Transverse colon (tissue), 4 donors: ENCODE measurements around the gene DCPS. TPM values are rescaled to one million over a fixed set of nuclear protein-coding genes. Genes with fewer than 3 reads are reported as not detected.

Experiments used
- DNase-seq: peaks from one replicate; pipeline ENCODE4 v3.0.0-alpha.2; 2019
- H3K27ac ChIP-seq, 4 donors: fragments of 200-600 bp; sonication (generic); 2 replicates each; pipeline ENCODE4 v1.5.1; 2016 to 2018; ENCODE audit warnings: inconsistent platforms in 4 of 4
- H3K27me3 ChIP-seq: fragments of 200-600 bp; sonication (generic); 2 replicates; pipeline ENCODE4 v1.5.1; 2017; ENCODE audit warnings: inconsistent platforms
- H3K36me3 ChIP-seq, 4 donors: fragments of 200-600 bp; sonication (generic); 2 replicates each; pipeline ENCODE4 v1.5.1; 2017 to 2019; ENCODE audit warnings: inconsistent platforms in 4 of 4
- H3K4me1 ChIP-seq, 4 donors: fragments of 200-600 bp; sonication (generic); 2 replicates each; pipeline ENCODE4 v1.5.1; 2017 to 2020; ENCODE audit warnings: inconsistent platforms in 4 of 4
- H3K4me3 ChIP-seq, 4 donors: fragments of 200-600 bp; sonication (generic); 1 replicate in 1 of 4; 2 replicates in 3 of 4; pipeline versions ENCODE4 v1.5.1 to v1.6.1; 2017 to 2019; ENCODE audit warnings: inconsistent platforms in 4 of 4
- H3K9me3 ChIP-seq, 2 donors: fragments of 200-600 bp; sonication (generic); 2 replicates each; pipeline ENCODE4 v1.5.1; 2017 to 2019; ENCODE audit warnings: inconsistent platforms in 2 of 2
- EP300 ChIP-seq: sonication (generic); formaldehyde crosslinking; IDR thresholded peaks from one replicate; pipeline ENCODE4 v1.6.1; 2017; ENCODE audit warnings: antibody characterized with exemption, low read depth
- POLR2A ChIP-seq: fragments of 450-650 bp; IDR thresholded peaks from one replicate; pipeline ENCODE4 v1.6.1; 2016; ENCODE audit warnings: antibody characterized with exemption, mild to moderate bottlenecking, moderate library complexity
- POLR2AphosphoS5 ChIP-seq, 3 donors: sonication (generic); formaldehyde crosslinking; IDR thresholded peaks; one replicate each; pipeline ENCODE4 v1.6.1; 2016; ENCODE audit warnings: antibody characterized with exemption in 3 of 3
- WGBS, 2 donors: methylation state at CpG; one replicate each; pipeline ENCODE4 v1.1.5; 2018; ENCODE audit warnings: low coverage in 1 of 2; 5-methylcytosine and 5-hydroxymethylcytosine counted together
- in situ Hi-C, 4 donors: fragments of 200-750 bp; cut with MboI; loops; one replicate each; pipeline versions ENCODE4 v1.15.0 to v1.15.1; 2017; ENCODE audit warnings: low sequenced_read_pairs in 3 of 4, low pct_ligation_motif_present in 1 of 4, low pct_unique_long_range_greater_than_20kb in 1 of 4
- intact Hi-C: fragments of 100-400 bp; cut with DNase I; formaldehyde crosslinking; loops from one replicate; pipeline ENCODE4 v1.15.1; 2023; ENCODE audit warnings: low total_unique reads
- total RNA-seq, 4 donors: library from RNA; depleted of rRNA; stranded (reverse); fragments of >200 nt; gene quantifications; one replicate each; pipeline ENCODE4 v1.1.0, GENCODE V29; 2016
- TF ChIP-seq, protein P1 (sequence below), 5 experiments: fragments of 200-600 bp in 3 of 5; fragments of 450-650 bp in 2 of 5; sonication (generic) in 3 of 5; IDR thresholded peaks; 1 replicate in 2 of 5; 2 replicates in 3 of 5; pipeline ENCODE4 v1.5.1; 2016 to 2017; ENCODE audit warnings: antibody characterized with exemption in 5 of 5, inconsistent platforms in 3 of 5, mild to moderate bottlenecking in 2 of 5, moderate library complexity in 1 of 5

Gene DCPS
- total RNA-seq, 4 donors from 2014 or later: 0.40 to 13.7 (median 11.3) TPM

DNA sequence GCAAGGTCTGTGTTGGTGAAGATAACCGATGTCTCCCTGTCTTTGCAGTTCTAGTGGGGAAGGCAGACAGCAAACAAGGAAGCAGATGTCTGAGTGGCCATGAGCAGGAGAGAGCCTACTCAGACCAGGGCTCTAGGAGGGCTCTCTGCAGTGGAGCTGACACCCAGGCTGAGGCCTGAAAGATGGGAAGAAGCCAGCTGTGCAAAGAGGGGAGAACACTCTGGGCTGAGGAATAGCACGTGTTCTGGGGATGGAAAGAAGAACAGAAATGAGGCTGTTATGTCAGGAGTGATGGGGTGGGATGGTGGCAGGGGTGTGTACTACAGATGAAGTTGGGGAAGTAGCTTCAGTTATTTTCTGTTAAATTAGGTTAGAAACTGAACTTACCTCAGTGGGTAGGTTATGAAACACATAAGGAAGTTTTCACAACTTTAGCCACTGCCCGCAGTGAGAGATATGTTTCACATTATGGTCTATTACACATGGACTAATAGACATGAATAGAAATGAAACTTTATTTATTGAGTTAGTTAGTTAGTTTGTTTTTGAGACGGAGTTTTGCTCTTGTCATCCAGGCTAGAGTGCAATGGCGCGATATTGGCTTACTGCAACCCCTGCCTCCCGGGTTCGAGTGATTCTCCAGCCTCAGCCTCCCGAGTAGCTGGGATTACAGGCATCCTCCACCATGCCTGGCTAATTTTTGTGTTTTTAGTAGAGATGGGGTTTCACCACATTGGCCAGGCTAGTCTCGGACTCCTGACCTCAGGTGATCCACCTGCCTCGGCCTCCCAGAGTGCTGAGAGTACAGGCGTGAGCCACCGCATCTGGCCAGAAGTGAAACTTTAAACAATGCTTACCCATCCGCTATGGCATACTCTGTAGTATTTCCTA lies 7.8 kb downstream of the DCPS start:
- Histone ChIP-seq H3K36me3 (no peaks in the 10 kb centered on the region), H3K4me3 (no peak overlapping the region), H3K27ac (peak overlapping the region in 2 of 4 donors; percentile 5 to 9), H3K4me1 (peaks cover 0 to 24% (median 9%) of the 10 kb centered on the region in 4 donors), H3K27me3 (no peaks in the 10 kb centered on the region), H3K9me3 (no peaks in the 10 kb centered on the region)
- in situ Hi-C loops (loop anchor here in 3 of 4 donors (10.0 to 25.0 kb wide), 4 partner anchors 101 to 176 kb away; no protein-coding TSS in a partner anchor), intact Hi-C loops (loop anchor here (2.0 to 10.0 kb wide), 3 partner anchors 45 to 171 kb away; no protein-coding TSS in a partner anchor)
- peak; percentile 22 for DNase-seq
- TF ChIP-seq EP300 (no peak), POLR2AphosphoS5 (IDR thresholded peaks at IDR 0.05) (no peak), POLR2A (no peak)
- TF ChIP-seq, protein P1, sequence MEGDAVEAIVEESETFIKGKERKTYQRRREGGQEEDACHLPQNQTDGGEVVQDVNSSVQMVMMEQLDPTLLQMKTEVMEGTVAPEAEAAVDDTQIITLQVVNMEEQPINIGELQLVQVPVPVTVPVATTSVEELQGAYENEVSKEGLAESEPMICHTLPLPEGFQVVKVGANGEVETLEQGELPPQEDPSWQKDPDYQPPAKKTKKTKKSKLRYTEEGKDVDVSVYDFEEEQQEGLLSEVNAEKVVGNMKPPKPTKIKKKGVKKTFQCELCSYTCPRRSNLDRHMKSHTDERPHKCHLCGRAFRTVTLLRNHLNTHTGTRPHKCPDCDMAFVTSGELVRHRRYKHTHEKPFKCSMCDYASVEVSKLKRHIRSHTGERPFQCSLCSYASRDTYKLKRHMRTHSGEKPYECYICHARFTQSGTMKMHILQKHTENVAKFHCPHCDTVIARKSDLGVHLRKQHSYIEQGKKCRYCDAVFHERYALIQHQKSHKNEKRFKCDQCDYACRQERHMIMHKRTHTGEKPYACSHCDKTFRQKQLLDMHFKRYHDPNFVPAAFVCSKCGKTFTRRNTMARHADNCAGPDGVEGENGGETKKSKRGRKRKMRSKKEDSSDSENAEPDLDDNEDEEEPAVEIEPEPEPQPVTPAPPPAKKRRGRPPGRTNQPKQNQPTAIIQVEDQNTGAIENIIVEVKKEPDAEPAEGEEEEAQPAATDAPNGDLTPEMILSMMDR (IDR thresholded peaks at IDR 0.05): no peak
- 77 to 85% methylated on average over 9 to 14 of the region's 14 CpGs for whole genome bisulfite sequencing, 2 donors

DNA sequence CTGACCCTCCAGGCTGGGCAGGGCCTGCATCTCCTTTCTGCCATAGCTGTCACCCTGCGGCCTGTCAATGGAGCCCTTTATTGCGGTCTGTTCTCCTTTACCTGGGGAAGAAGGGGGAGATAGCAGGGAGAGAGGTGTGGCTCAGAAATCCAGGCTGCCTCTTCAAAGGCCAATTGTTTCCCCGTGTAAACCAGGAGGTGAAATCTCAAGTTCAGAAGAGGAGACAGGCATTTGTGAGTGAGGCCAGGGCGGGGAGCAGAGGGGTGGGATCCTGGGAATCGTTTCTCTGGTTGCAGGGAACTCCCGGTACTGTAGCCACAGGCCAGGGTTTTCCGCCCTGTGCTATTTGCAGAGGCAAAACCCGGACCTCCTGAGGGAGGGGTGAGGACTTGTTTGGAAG lies 9.1 kb downstream of the DCPS start:
- WGBS, 2 donors: 31 to 41% methylated on average over 4 to 8 of the region's 8 CpGs
- H3K36me3 ChIP-seq: no peaks in the 10 kb centered on the region
- H3K27ac ChIP-seq: peak overlapping the region in 2 of 4 donors; percentile 9 to 25
- intact Hi-C loops (loop anchor here (5.0 to 10.0 kb wide), 2 partner anchors 122 to 169 kb away; no protein-coding TSS in a partner anchor), in situ Hi-C loops (loop anchor here in 3 of 4 donors (10.0 to 25.0 kb wide), 4 partner anchors 99 to 174 kb away; no protein-coding TSS in a partner anchor)
- no peaks in the 10 kb centered on the region for H3K9me3 ChIP-seq
- no peak for TF ChIP-seq EP300
- no peak for TF ChIP-seq POLR2A
- TF ChIP-seq, protein P1 (IDR thresholded peaks at IDR 0.05): no peak
- no peak for TF ChIP-seq POLR2AphosphoS5 (IDR thresholded peaks at IDR 0.05)
- no peak overlapping the region for H3K4me3 ChIP-seq
- peak; percentile 32 for DNase-seq
- H3K27me3 ChIP-seq: no peaks in the 10 kb centered on the region
- peaks cover 8 to 29% (median 17%) of the 10 kb centered on the region in 4 donors for H3K4me1 ChIP-seq

DNA sequence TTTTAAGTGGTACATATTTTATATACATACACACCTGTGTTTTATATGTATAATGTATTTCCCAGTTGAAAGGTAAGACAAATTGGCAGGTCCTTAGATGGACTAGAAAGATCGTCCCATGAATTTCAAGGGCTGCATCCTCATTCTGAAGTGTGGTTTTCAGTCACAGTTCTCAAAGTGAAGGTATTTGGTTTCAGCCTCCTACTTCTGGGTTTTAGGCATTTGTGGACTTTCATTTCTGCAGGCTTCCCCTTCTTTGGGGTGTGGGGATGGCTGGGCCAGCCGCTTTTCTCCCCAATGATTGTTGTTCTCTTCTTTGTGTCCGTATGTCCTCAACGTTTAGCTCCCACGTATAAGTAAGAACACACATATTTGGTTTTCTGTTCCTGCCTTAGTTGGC lies 10.0 kb downstream of the DCPS start:
- H3K27ac ChIP-seq: no peak overlapping the region
- intact Hi-C loops: loop anchor here (5.0 to 10.0 kb wide), 2 partner anchors 121 to 168 kb away; no protein-coding TSS in a partner anchor
- no peaks in the 10 kb centered on the region for H3K36me3 ChIP-seq
- H3K4me1 ChIP-seq: peaks cover 9 to 36% (median 22%) of the 10 kb centered on the region in 4 donors
- no peak for TF ChIP-seq POLR2A
- in situ Hi-C loops: loop anchor here in 3 of 4 donors (10.0 to 25.0 kb wide), 4 partner anchors 98 to 173 kb away; no protein-coding TSS in a partner anchor
- no peaks in the 10 kb centered on the region for H3K9me3 ChIP-seq
- 78 to 86% methylated on average over 1 to 5 of the region's 5 CpGs for WGBS, 2 donors
- no peak overlapping the region for H3K4me3 ChIP-seq
- DNase-seq: no peak
- no peaks in the 10 kb centered on the region for H3K27me3 ChIP-seq

DNA sequence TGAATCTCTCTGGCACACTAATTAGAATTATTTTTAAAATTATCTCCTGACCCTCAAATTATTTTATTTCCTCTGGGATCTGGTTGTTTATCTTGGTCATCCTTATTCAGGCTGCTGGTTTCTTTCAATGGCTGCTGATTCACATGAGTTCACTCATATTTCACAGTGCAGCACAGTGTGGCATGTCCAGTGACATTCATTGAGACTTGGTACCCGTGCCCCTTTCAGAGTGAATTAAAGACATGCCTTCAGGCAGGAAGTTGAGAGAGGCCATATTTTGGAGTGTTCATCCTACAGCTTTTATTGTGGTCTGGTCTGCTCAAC lies 13.5 kb downstream of the DCPS start:
- DNase-seq: no peak
- 52% methylated on average over 1 of the region's 1 CpG; no CpG with 5 or more reads in 1 of the 2 donors for WGBS, 2 donors
- Histone ChIP-seq H3K36me3 (no peaks in the 10 kb centered on the region), H3K4me1 (peaks cover 9 to 28% (median 21%) of the 10 kb centered on the region in 4 donors), H3K27ac (peak overlapping the region; percentile 79 to 90 (median 82)), H3K27me3 (no peaks in the 10 kb centered on the region), H3K9me3 (no peaks in the 10 kb centered on the region), H3K4me3 (no peak overlapping the region)
- intact Hi-C loops (loop anchor here (10.0 kb wide), 1 partner anchor 117 kb away; no protein-coding TSS in a partner anchor), in situ Hi-C loops (loop anchor here in 3 of 4 donors (10.0 to 25.0 kb wide), 4 partner anchors 95 to 170 kb away; no protein-coding TSS in a partner anchor)
- no peak for TF ChIP-seq POLR2A
- TF ChIP-seq, protein P1 (IDR thresholded peaks at IDR 0.05): no peak
- TF ChIP-seq EP300: no peak
- TF ChIP-seq POLR2AphosphoS5 (IDR thresholded peaks at IDR 0.05): no peak
